Measurements from ENCODE around the gene GPR137B. TPM values are rescaled to one million over a fixed set of nuclear protein-coding genes. Genes with fewer than 3 reads are reported as not detected.
A peak's percentile ranks its signal among the peaks of the same experiment; 100 is the strongest.

The GPR137B gene
- total and polyA plus RNA-seq, 10 donors, result 5.2 to 54.8 (median 37.6) TPM

- Histone ChIP-seq H3K4me3 (no peak overlapping the region), H3K4me1 (peaks cover 0 to 9% (median 0%) of the 10 kb centered on the region in 6 donors), H3K9me3 (no peaks in the 10 kb centered on the region), H3K27ac (no peak overlapping the region), H3K36me3 (peaks cover 0 to 11% (median 0%) of the 10 kb centered on the region in 6 donors), H3K27me3 (replicated peaks in 1 of 7) (no peaks in the 10 kb centered on the region)
- intact Hi-C loops (cut with DNase I; ENCODE audit: low total_unique reads), result no loop called here
- DNase-seq, result no peak
- TF ChIP-seq CTCF (IDR thresholded peaks at IDR 0.05 in 8 of 11, conservative IDR thresholded peaks at IDR 0.05 in 3 of 11) (no peak), POLR2AphosphoS5 (IDR thresholded peaks at IDR 0.05) (no peak), POLR2A (IDR thresholded peaks at IDR 0.05) (no peak)
Observed at GRCh38 chr1:236172041-236172579, 29.8 kb downstream of the GPR137B start.

GRCh38 chr1:236173174-236173767 is 30.9 kb downstream of the GPR137B start:
- no peak for DNase-seq
- H3K4me3 ChIP-seq, result no peak overlapping the region
- no peaks in the 10 kb centered on the region for H3K27me3 ChIP-seq (replicated peaks in 1 of 7)
- TF ChIP-seq POLR2AphosphoS5 (IDR thresholded peaks at IDR 0.05) (no peak), CTCF (IDR thresholded peaks at IDR 0.05 in 8 of 11, conservative IDR thresholded peaks at IDR 0.05 in 3 of 11) (no peak), POLR2A (IDR thresholded peaks at IDR 0.05) (no peak)
- H3K9me3 ChIP-seq, result no peaks in the 10 kb centered on the region
- H3K4me1 ChIP-seq, result peaks cover 0 to 9% (median 0%) of the 10 kb centered on the region in 6 donors
- H3K27ac ChIP-seq, result no peak overlapping the region
- intact Hi-C loops (cut with DNase I; ENCODE audit: low total_unique reads), result no loop called here
- WGBS, 5 donors, result 73 to 84% (median 77%) methylated on average over 5 of the region's 5 CpGs
- peaks cover 0 to 11% (median 0%) of the 10 kb centered on the region in 6 donors for H3K36me3 ChIP-seq

- intact Hi-C loops (cut with DNase I; ENCODE audit: low total_unique reads), result no loop called here
- H3K36me3 ChIP-seq, result peaks cover 0 to 30% (median 5%) of the 10 kb centered on the region in 6 donors
- H3K27ac ChIP-seq, result no peak overlapping the region
- H3K4me3 ChIP-seq, result no peak overlapping the region
- no peaks in the 10 kb centered on the region for H3K4me1 ChIP-seq
- H3K27me3 ChIP-seq (replicated peaks in 1 of 7), result no peaks in the 10 kb centered on the region
- TF ChIP-seq CTCF (IDR thresholded peaks at IDR 0.05 in 8 of 11, conservative IDR thresholded peaks at IDR 0.05 in 3 of 11) (no peak), POLR2AphosphoS5 (IDR thresholded peaks at IDR 0.05) (no peak), POLR2A (IDR thresholded peaks at IDR 0.05) (no peak)
- 82 to 87% (median 85%) methylated on average over 12 of the region's 12 CpGs for WGBS, 5 donors
- peak; percentile 41 for DNase-seq
- no peaks in the 10 kb centered on the region for H3K9me3 ChIP-seq
Observed at GRCh38 chr1:236175642-236176336, 33.5 kb downstream of the GPR137B start.
